HepG2 (cell line): ENCODE measurements around the gene ADAMTSL4. TPM values are rescaled to one million over a fixed set of nuclear protein-coding genes. Genes with fewer than 3 reads are reported as not detected.

Experiments
- ATAC-seq: fragments of 200-7000 bp; cut with Tn5 transposase; 3 replicates; pipeline ENCODE4 v1.9.1; 2020; ENCODE audit warnings: mild to moderate bottlenecking, moderate library complexity
- BruUV-seq: library from RNA; stranded (reverse); fragments of 400-500 nt; replicated peaks from 2 replicates; lab custom pipeline; 2021; lab: Mats Ljungman, UMichigan
- CTCF ChIA-PET: fragments of 300-600 bp; formaldehyde crosslinking; extraction: SDS; loops from one replicate; lab custom pipeline; 2021; ENCODE audit warnings: low total read pairs, inconsistent platforms, low intra/inter-chr PET ratio; lab: Yijun Ruan, JAX
- POLR2A ChIA-PET: fragments of 350-600 bp; sonication (Branson Sonifier 250); formaldehyde crosslinking; loops from one replicate; lab custom pipeline; 2020; ENCODE audit warnings: antibody characterized with exemption, inconsistent platforms; lab: Yijun Ruan, JAX
- DNase-seq: peaks from one replicate; pipeline ENCODE4 v3.0.0-alpha.2; 2015; ENCODE audit warnings: low spot score
- FAIRE-seq: peaks from 3 replicates; lab custom pipeline; 2011; peaks lifted over from hg19 to GRCh38; lab: Jason Lieb, UNC
- H2AFZ ChIP-seq: one replicate; pipeline ENCODE4 v1.6.1; 2011; ENCODE audit warnings: low read length, inconsistent platforms
- H3K27ac ChIP-seq: fragments of 300-600 bp; 3 replicates; pipeline ENCODE4 v1.8.0; 2011; ENCODE audit warnings: mixed run types, mild to moderate bottlenecking, mixed read lengths, low read length, inconsistent platforms; ENCODE audit not compliant: insufficient read depth; ENCODE audit errors: extremely low read length
- H3K27me3 ChIP-seq, 2 experiments: fragments of 200-600 bp in 1 of 2; 2 replicates in 1 of 2; 3 replicates in 1 of 2; pipeline versions ENCODE4 v1.6.0 to v1.8.0; 2011; ENCODE audit warnings: low read length in 2 of 2, mild to moderate bottlenecking in 2 of 2, moderate library complexity in 2 of 2, inconsistent platforms in 1 of 2; ENCODE audit not compliant: insufficient read depth in 2 of 2, control insufficient read depth in 1 of 2
- H3K36me3 ChIP-seq, 2 experiments: fragments of 200-600 bp in 1 of 2; replicated peaks in 1 of 2; 2 replicates in 1 of 2; 3 replicates in 1 of 2; pipeline versions ENCODE4 v1.5.1 to v1.8.0; 2011; ENCODE audit warnings: low read length in 2 of 2, inconsistent platforms in 1 of 2; ENCODE audit not compliant: insufficient read depth in 2 of 2, control insufficient read depth in 1 of 2
- H3K4me1 ChIP-seq: 2 replicates; pipeline ENCODE4 v1.5.1; 2012; ENCODE audit warnings: low read length, inconsistent platforms; ENCODE audit not compliant: insufficient read depth
- H3K4me2 ChIP-seq: 2 replicates; pipeline ENCODE4 v1.6.0; 2011; ENCODE audit warnings: low read depth, low read length, inconsistent platforms
- H3K4me3 ChIP-seq, 3 experiments: fragments of 200-600 bp in 1 of 3; sonication (generic), shearing (Covaris generic) in 1 of 3; replicated peaks in 1 of 3; 2 replicates each; pipeline ENCODE4 v1.5.1; 2011 to 2016; ENCODE audit warnings: low read length in 3 of 3, inconsistent platforms in 2 of 3, low read depth in 2 of 3, mild to moderate bottlenecking in 2 of 3, control low read depth in 1 of 3, mixed read lengths in 1 of 3; ENCODE audit not compliant: insufficient read depth in 1 of 3
- H3K79me2 ChIP-seq: one replicate; pipeline ENCODE4 v1.6.1; 2011; ENCODE audit warnings: low read length, inconsistent platforms; ENCODE audit not compliant: insufficient read depth
- H3K9ac ChIP-seq: 2 replicates; pipeline ENCODE4 v1.6.0; 2011; ENCODE audit warnings: mild to moderate bottlenecking, low read depth, low read length, inconsistent platforms; ENCODE audit not compliant: insufficient read depth
- H3K9me3 ChIP-seq: 2 replicates; pipeline ENCODE4 v1.5.1; 2012; ENCODE audit warnings: mild to moderate bottlenecking, low read length
- H4K20me1 ChIP-seq: 2 replicates; pipeline ENCODE4 v1.6.0; 2011; ENCODE audit warnings: inconsistent platforms, mild to moderate bottlenecking, low read length, moderate library complexity; ENCODE audit not compliant: insufficient read depth
- DMAP1 ChIP-seq: IDR thresholded peaks from 2 replicates; pipeline ENCODE4 v1.6.1; 2016
- DRAP1 ChIP-seq: IDR thresholded peaks from 2 replicates; pipeline ENCODE4 v1.6.1; 2016; ENCODE audit warnings: missing genetic modification reagents, missing compliant biosample characterization
- GATAD1 ChIP-seq: IDR thresholded peaks from 2 replicates; pipeline ENCODE4 v1.6.1; 2016; ENCODE audit warnings: missing genetic modification reagents, missing compliant biosample characterization
- MEIS2 ChIP-seq: sonication (generic); formaldehyde crosslinking; IDR thresholded peaks from 2 replicates; pipeline ENCODE4 v1.9.0; 2021; ENCODE audit warnings: mild to moderate bottlenecking, missing genetic modification reagents
- NKX3-1 ChIP-seq: sonication (generic); formaldehyde crosslinking; IDR thresholded peaks from 2 replicates; pipeline ENCODE4 v1.5.0; 2020; ENCODE audit warnings: missing genetic modification reagents
- PHF20 ChIP-seq: sonication (generic); formaldehyde crosslinking; IDR thresholded peaks from 2 replicates; pipeline ENCODE4 v1.5.0; 2020; ENCODE audit warnings: mild to moderate bottlenecking, missing genetic modification reagents
- ZBTB10 ChIP-seq: sonication (generic); formaldehyde crosslinking; IDR thresholded peaks from 2 replicates; pipeline ENCODE4 v1.4.0; 2020; ENCODE audit warnings: missing genetic modification reagents, borderline replicate concordance
- ZBTB7B ChIP-seq: sonication (generic); formaldehyde crosslinking; IDR thresholded peaks from 2 replicates; pipeline ENCODE4 v1.4.0; 2020; ENCODE audit warnings: missing genetic modification reagents
- ZFP90 ChIP-seq: sonication (generic); formaldehyde crosslinking; IDR thresholded peaks from 2 replicates; pipeline ENCODE4 v1.8.0; 2022; ENCODE audit warnings: missing genetic modification reagents, mild to moderate bottlenecking, inconsistent platforms, borderline replicate concordance
- ZNF318 ChIP-seq: sonication (generic); formaldehyde crosslinking; IDR thresholded peaks from 2 replicates; pipeline ENCODE4 v1.4.0; 2020; ENCODE audit warnings: mild to moderate bottlenecking, missing genetic modification reagents
- ZNF446 ChIP-seq: sonication (generic); formaldehyde crosslinking; IDR thresholded peaks from 2 replicates; pipeline ENCODE4 v1.5.0; 2020; ENCODE audit warnings: mild to moderate bottlenecking, missing genetic modification reagents
- ZNF616 ChIP-seq: sonication (generic); formaldehyde crosslinking; IDR thresholded peaks from 2 replicates; pipeline ENCODE4 v1.5.0; 2020; ENCODE audit warnings: low read depth, mild to moderate bottlenecking, missing genetic modification reagents
- WGBS: methylation state at CpG from one replicate; pipeline ENCODE4 v1.1.6; 2017; ENCODE audit warnings: low lambda C conversion rate; 5-methylcytosine and 5-hydroxymethylcytosine counted together
- in situ Hi-C: cut with HindIII; loops from 2 replicates; pipeline ENCODE4 v1.10.0; 2017; ENCODE audit warnings: low pct_unique_long_range_greater_than_20kb; ENCODE audit not compliant: extremely low pct_ligation_motif_present
- intact Hi-C: fragments of 100-400 bp; cut with micrococcal nuclease; formaldehyde crosslinking; loops from one replicate; pipeline ENCODE4 v1.10.0; 2022; ENCODE audit not compliant: unreplicated experiment
- polyA plus RNA-seq, 8 experiments: library from polyadenylated mRNA; depleted of rRNA in 3 of 8; stranded (reverse) in 7 of 8; unstranded in 1 of 8; fragments of >200 nt; fragmentation: Illumina TruSeq in 4 of 8; extraction: Trizol in 4 of 8; gene quantifications; 2 replicates each; pipeline versions ENCODE4 v1.2.1 to v1.2.3, GENCODE V29; 2011 to 2016; ENCODE audit warnings: low read depth in 4 of 8, missing spikeins in 1 of 8, mixed read lengths in 1 of 8; ENCODE audit not compliant: insufficient read depth in 1 of 8
- total RNA-seq, 5 experiments: library from RNA; depleted of rRNA; stranded (reverse); fragments of >200 nt; fragmentation: Illumina TruSeq; extraction: Trizol; gene quantifications; 2 replicates each; pipeline ENCODE4 v1.2.3, GENCODE V29; 2016; ENCODE audit warnings: low read depth in 1 of 5

The ADAMTSL4 gene
- total and polyA plus RNA-seq, 2 of the 13 experiments (the other 11 are each of a cell fraction or from before 2014, with no cell fraction given), result 3.9 to 16.4 TPM

- Histone ChIP-seq H3K27ac (peak overlapping the region; percentile 66), H3K79me2 (no peaks in the 10 kb centered on the region), H3K27me3 (no peaks in the 10 kb centered on the region; a peak in 1 of 5 replicates), H3K9me3 (no peaks in the 10 kb centered on the region), H3K9ac (peak overlapping the region; percentile 81), H3K4me1 (peaks cover 32% of the 10 kb centered on the region), H3K36me3 (no peaks in the 10 kb centered on the region), H2AFZ (peak overlapping the region; percentile 77), H3K4me2 (peak overlapping the region; percentile 85), H4K20me1 (no peaks in the 10 kb centered on the region), H3K4me3 (peak overlapping the region; percentile 73 to 84 (median 80))
- 3% methylated on average over 19 of the region's 19 CpGs for WGBS
- ATAC-seq (peak; percentile 45), DNase-seq (no peak), FAIRE-seq (no peak)
- in situ Hi-C loops (no loop called here), intact Hi-C loops (no loop called here)
- BruUV-seq, result TSS peak; percentile 55
- POLR2A ChIA-PET, result interaction anchor here (0.7 to 3.3 kb wide), 26 partner anchors 10 to 490 kb away, joined by 3 to 78 read pairs (median 4); partner anchors contain the start of genes ADAMTSL4, GOLPH3L, RPRD2 and TARS2
- CTCF ChIA-PET, result interaction anchor here (1.2 kb wide), 1 partner anchor 52 kb away, joined by 5 read pairs; no protein-coding TSS in a partner anchor
- TF ChIP-seq ZNF616 (CRISPR knock-in tag), result 0 out of 2 replicates have a peak, but pooled peaks have one; percentile 14
- TF ChIP-seq PHF20, result peak; percentile 21; the same call in 1 of the 2 replicates
- no peak for TF ChIP-seq GATAD1 (CRISPR knock-in tag)
- peak; percentile 43; the same call in 1 of the 2 replicates for TF ChIP-seq DRAP1 (CRISPR knock-in tag)
- 0 out of 2 replicates have a peak, but pooled peaks have one; percentile 2 for TF ChIP-seq ZBTB7B (CRISPR knock-in tag)
- 0 out of 2 replicates have a peak, but pooled peaks have one; percentile 3 for TF ChIP-seq MEIS2
- no peak for TF ChIP-seq ZNF318 (CRISPR knock-in tag)
- TF ChIP-seq NKX3-1 (CRISPR knock-in tag), result peak; percentile 19; the same call in 1 of the 2 replicates
- peak; percentile 35; the same call in 1 of the 2 replicates for TF ChIP-seq ZBTB10 (CRISPR knock-in tag)
- peak; percentile 30; the same call in 1 of the 2 replicates for TF ChIP-seq ZFP90 (CRISPR knock-in tag)
- 0 out of 2 replicates have a peak, but pooled peaks have one; percentile 43 for TF ChIP-seq DMAP1 (CRISPR knock-in tag)
- TF ChIP-seq ZNF446 (CRISPR knock-in tag), result 0 out of 2 replicates have a peak, but pooled peaks have one; percentile 68
Measured at GRCh38 chr1:150516050-150516591, 33.1 kb upstream of the ADAMTSL4 start.
